Left lung (tissue), 10 donors: ENCODE results near the gene FANCG. TPM values are rescaled to one million over a fixed set of nuclear protein-coding genes. Genes with fewer than 3 reads are reported as not detected.

Experiments
- ATAC-seq: fragments of 200-7000 bp; cut with Tn5 transposase; one replicate; pipeline ENCODE4 v1.9.1; 2020; ENCODE audit warnings: moderate library complexity
- DNase-seq, 4 donors: peaks; one replicate each; pipeline ENCODE4 v3.0.0-alpha.2; 2013 to 2020
- H3K27ac ChIP-seq, 2 donors: fragments of 200-600 bp; sonication (generic) in 1 of 2; one replicate each; pipeline versions ENCODE4 v1.5.0 to v1.8.0; 2020 to 2021
- H3K27me3 ChIP-seq, 2 donors: fragments of 200-600 bp; sonication (generic) in 1 of 2; one replicate each; pipeline versions ENCODE4 v1.5.0 to v1.8.0; 2020 to 2021
- H3K36me3 ChIP-seq, 2 donors: fragments of 200-600 bp; sonication (generic) in 1 of 2; one replicate each; pipeline versions ENCODE4 v1.5.0 to v1.8.0; 2020 to 2021
- H3K4me1 ChIP-seq, 2 donors: fragments of 200-600 bp; one replicate each; pipeline ENCODE4 v1.8.0; 2021
- H3K4me3 ChIP-seq, 2 donors: fragments of 200-600 bp; sonication (generic) in 1 of 2; one replicate each; pipeline versions ENCODE4 v1.5.0 to v1.8.0; 2020 to 2021; ENCODE audit warnings: mild to moderate bottlenecking in 1 of 2
- H3K9me3 ChIP-seq, 2 donors: fragments of 200-600 bp; sonication (generic) in 1 of 2; one replicate each; pipeline versions ENCODE4 v1.5.0 to v1.8.0; 2020 to 2021
- CTCF ChIP-seq, 2 donors: fragments of 200-600 bp; sonication (generic) in 1 of 2; IDR thresholded peaks; one replicate each; pipeline versions ENCODE4 v1.5.0 to v1.8.0; 2021; ENCODE audit warnings: antibody characterized with exemption in 2 of 2
- intact Hi-C, 2 donors: fragments of 100-400 bp; cut with DNase I; formaldehyde crosslinking; loops; one replicate each; pipeline versions ENCODE4 v1.11.2 to v1.14.2; 2022
- polyA plus RNA-seq, 6 donors: library from polyadenylated mRNA; unstranded; fragments of 120-200 nt; gene quantifications; one replicate each; pipeline ENCODE4 v1.2.1, GENCODE V29; 2013; ENCODE audit not compliant: insufficient read length in 6 of 6
- total RNA-seq, 2 donors: library from RNA; stranded (reverse); fragmentation: NEBNext Ultra II Directional; extraction: Animal tissue kit (Norgen Biotek cat#: 25700); gene quantifications; one replicate each; pipeline ENCODE4 v1.2.1, GENCODE V29; 2021
- donor health status: DM: no; HTN: yes; CAD: no.
- donor health status: DM: no; HTN: no; CAD: no.

Gene FANCG
- total and polyA plus RNA-seq, 8 donors = 18.7 to 59.0 (median 47.8) TPM

- no peaks in the 10 kb centered on the region for H3K4me1 ChIP-seq
- DNase-seq (no peak), ATAC-seq (no peak)
- H3K9me3 ChIP-seq = no peaks in the 10 kb centered on the region
- H3K4me3 ChIP-seq = no peak overlapping the region
- peaks cover 9 to 94% of the 10 kb centered on the region in 2 donors for H3K36me3 ChIP-seq
- no peak overlapping the region for H3K27ac ChIP-seq
- TF ChIP-seq CTCF (IDR thresholded peaks at IDR 0.05) = no peak
- no peaks in the 10 kb centered on the region for H3K27me3 ChIP-seq
- intact Hi-C loops = no loop called here
These were observed 23.0 kb downstream of the FANCG start for GRCh38 chr9:35056571-35057270.

GRCh38 chr9:35054871-35055644 is 24.7 kb downstream of the FANCG start:
- intact Hi-C loops = no loop called here
- H3K36me3 ChIP-seq = peaks cover 6 to 92% of the 10 kb centered on the region in 2 donors
- H3K9me3 ChIP-seq = no peaks in the 10 kb centered on the region

GRCh38 chr9:35054185-35054835 is 25.4 kb downstream of the FANCG start:
- Histone ChIP-seq H3K27ac (no peak overlapping the region), H3K9me3 (no peaks in the 10 kb centered on the region), H3K4me1 (no peaks in the 10 kb centered on the region), H3K4me3 (no peak overlapping the region), H3K36me3 (peaks cover 6 to 92% of the 10 kb centered on the region in 2 donors), H3K27me3 (no peaks in the 10 kb centered on the region)
- TF ChIP-seq CTCF (IDR thresholded peaks at IDR 0.05) = no peak
- ATAC-seq (no peak), DNase-seq (no peak)
- intact Hi-C loops = no loop called here

More at GRCh38 chr9:35054871-35055644, 24.7 kb downstream of the FANCG start:
- no peaks in the 10 kb centered on the region for H3K27me3 ChIP-seq
- no peak overlapping the region for H3K27ac ChIP-seq
- DNase-seq (no peak), ATAC-seq (no peak)
- H3K4me1 ChIP-seq = no peaks in the 10 kb centered on the region
- H3K4me3 ChIP-seq = no peak overlapping the region
- no peak for TF ChIP-seq CTCF (IDR thresholded peaks at IDR 0.05)

GRCh38 chr9:35051069-35051967 is 28.4 kb downstream of the FANCG start:
- Histone ChIP-seq H3K36me3 (peaks cover 0 to 83% of the 10 kb centered on the region in 2 donors), H3K4me1 (no peaks in the 10 kb centered on the region), H3K27me3 (no peaks in the 10 kb centered on the region), H3K27ac (no peak overlapping the region), H3K9me3 (no peaks in the 10 kb centered on the region), H3K4me3 (no peak overlapping the region)
- ATAC-seq = peak; percentile 83
- no peak for DNase-seq
- intact Hi-C loops = no loop called here
- TF ChIP-seq CTCF (IDR thresholded peaks at IDR 0.05) = peak; percentile 37 to 55
